Nephron (organoid): Measurements from ENCODE around the gene FIS1.
A peak's percentile ranks its signal among the peaks of the same experiment; 100 is the strongest.

ENCODE experiments used
- H3K27ac Mint-ChIP-seq, 3 experiments: 2 replicates each; pipeline ENCODE4 v1.8.0; 2020; ENCODE audit warnings: mixed read lengths in 3 of 3, mild to moderate bottlenecking in 2 of 3, moderate library complexity in 1 of 3
- H3K27me3 Mint-ChIP-seq: 2 replicates; pipeline ENCODE4 v1.8.0; 2021; ENCODE audit warnings: low read depth, mild to moderate bottlenecking, moderate library complexity, mixed read lengths
- H3K36me3 Mint-ChIP-seq: 2 replicates; pipeline ENCODE4 v1.8.0; 2020; ENCODE audit warnings: low read depth, mixed read lengths
- H3K4me1 Mint-ChIP-seq: 2 replicates; pipeline ENCODE4 v1.8.0; 2020; ENCODE audit warnings: mixed read lengths
- H3K4me3 Mint-ChIP-seq, 3 experiments: 2 replicates each; pipeline ENCODE4 v1.8.0; 2020; ENCODE audit warnings: mild to moderate bottlenecking in 3 of 3, mixed read lengths in 3 of 3, moderate library complexity in 2 of 3
- H3K9me3 Mint-ChIP-seq: 2 replicates; pipeline ENCODE4 v1.8.0; 2020; ENCODE audit warnings: mixed read lengths
- CTCF ChIP-seq, 3 experiments: fragments of 200-600 bp; sonication (generic); IDR thresholded peaks; one replicate each; pipeline ENCODE4 v1.5.0; 2021; ENCODE audit warnings: antibody characterized with exemption in 3 of 3; ENCODE audit not compliant: unreplicated experiment in 3 of 3

The FIS1 gene

GRCh38 chr7:101226721-101227120, 18.2 kb downstream of the FIS1 start:
- Mint-ChIP-seq H3K27me3 (no peaks in the 10 kb centered on the region), H3K4me1 (no peaks in the 10 kb centered on the region), H3K36me3 (peaks cover 45% of the 10 kb centered on the region), H3K9me3 (no peaks in the 10 kb centered on the region), H3K27ac (no peak overlapping the region), H3K4me3 (no peak overlapping the region)
- TF ChIP-seq CTCF (IDR thresholded peaks at IDR 0.05; ENCODE audit: unreplicated experiment in 3 of 3) = no peak

GRCh38 chr7:101225650-101226049, 19.2 kb downstream of the FIS1 start:
- Mint-ChIP-seq H3K4me1 (no peaks in the 10 kb centered on the region), H3K36me3 (peaks cover 52% of the 10 kb centered on the region), H3K9me3 (no peaks in the 10 kb centered on the region), H3K4me3 (no peak overlapping the region), H3K27ac (no peak overlapping the region), H3K27me3 (no peaks in the 10 kb centered on the region)
- no peak for TF ChIP-seq CTCF (IDR thresholded peaks at IDR 0.05; ENCODE audit: unreplicated experiment in 3 of 3)

GRCh38 chr7:101223528-101223927, 21.4 kb downstream of the FIS1 start:
- TF ChIP-seq CTCF (IDR thresholded peaks at IDR 0.05; ENCODE audit: unreplicated experiment in 3 of 3) = no peak
- no peaks in the 10 kb centered on the region for H3K9me3 Mint-ChIP-seq
- no peak overlapping the region for H3K27ac Mint-ChIP-seq
- H3K27me3 Mint-ChIP-seq = no peaks in the 10 kb centered on the region
- peaks cover 44% of the 10 kb centered on the region for H3K36me3 Mint-ChIP-seq
- H3K4me3 Mint-ChIP-seq = no peak overlapping the region
- H3K4me1 Mint-ChIP-seq = peaks cover 13% of the 10 kb centered on the region

- Mint-ChIP-seq H3K4me3 (no peak overlapping the region), H3K27ac (no peak overlapping the region), H3K36me3 (peaks cover 42% of the 10 kb centered on the region), H3K9me3 (no peaks in the 10 kb centered on the region), H3K27me3 (no peaks in the 10 kb centered on the region), H3K4me1 (peaks cover 21% of the 10 kb centered on the region)
- TF ChIP-seq CTCF (IDR thresholded peaks at IDR 0.05; ENCODE audit: unreplicated experiment in 3 of 3) = no peak
These were observed 22.5 kb downstream of the FIS1 start for GRCh38 chr7:101222275-101222830.

GRCh38 chr7:101220295-101220694, 24.6 kb downstream of the FIS1 start:
- H3K27ac Mint-ChIP-seq = no peak overlapping the region
- H3K27me3 Mint-ChIP-seq = no peaks in the 10 kb centered on the region
- H3K9me3 Mint-ChIP-seq = no peaks in the 10 kb centered on the region
- TF ChIP-seq CTCF (IDR thresholded peaks at IDR 0.05; ENCODE audit: unreplicated experiment in 3 of 3) = no peak
- peaks cover 31% of the 10 kb centered on the region for H3K4me1 Mint-ChIP-seq
- peak overlapping the region; percentile 40 to 73 (median 58) for H3K4me3 Mint-ChIP-seq
- H3K36me3 Mint-ChIP-seq = peaks cover 43% of the 10 kb centered on the region
